ENCODE results near the gene TSKU.
A peak's percentile ranks its signal among the peaks of the same experiment; 100 is the strongest.

The TSKU gene

DNA sequence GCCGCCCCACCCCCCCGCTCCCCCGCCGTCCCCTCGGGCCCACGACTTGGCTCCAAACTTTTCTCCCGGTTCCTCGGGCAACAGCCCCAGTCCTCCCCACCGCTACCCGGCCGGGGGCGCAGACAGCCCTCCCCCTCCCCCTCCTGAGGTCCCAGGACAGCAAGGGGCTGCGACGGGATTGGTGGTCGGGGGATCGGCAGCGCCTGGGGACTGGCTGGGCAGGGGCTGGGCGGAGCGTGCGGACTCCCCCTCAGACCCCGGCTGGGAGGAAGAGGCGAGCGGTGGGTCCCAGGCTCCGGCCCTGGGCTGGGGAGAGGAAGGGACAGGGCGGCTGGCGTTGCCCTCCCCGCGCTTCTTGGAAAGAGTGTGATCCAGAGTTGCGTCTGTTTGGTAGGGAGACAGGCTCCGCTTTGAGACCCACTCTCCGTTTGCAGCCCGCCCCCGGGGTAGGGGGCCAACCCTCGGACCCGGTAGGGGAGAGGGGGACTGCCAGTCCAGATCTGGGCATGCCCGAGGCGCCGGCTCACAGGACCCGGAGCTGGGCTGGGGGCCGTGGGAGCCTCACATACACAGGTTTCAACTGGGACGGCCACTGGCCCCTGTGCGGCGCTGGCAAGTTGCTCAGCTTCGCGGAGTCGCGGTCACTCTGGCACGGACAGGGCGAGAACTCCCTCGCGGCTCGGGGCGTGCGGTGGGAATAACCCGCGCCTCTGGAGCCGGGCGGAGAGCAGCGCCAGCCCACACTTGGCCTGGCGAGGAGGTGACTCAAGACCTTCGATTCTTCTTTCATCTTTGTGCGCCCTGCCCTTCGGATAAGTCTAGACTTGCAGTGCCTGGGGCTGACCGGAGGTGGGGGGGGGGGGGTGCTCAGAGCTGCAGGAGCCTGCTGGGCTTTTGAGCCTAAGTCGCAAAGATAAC is 999 bp downstream of the TSKU start:
- H3K9me3 ChIP-seq (ENCODE audit: control insufficient read depth, low read length) = no peaks in the 10 kb centered on the region
- H2BK5ac ChIP-seq (ENCODE audit: low read depth, low read length, poor library complexity, severe bottlenecking) = peak overlapping the region; percentile 73
- H3K23ac ChIP-seq (ENCODE audit: low read length in 2 of 2) = peak overlapping the region in 1 of 2 experiments; percentile 89
- H4K91ac ChIP-seq (ENCODE audit: low read length) = peak overlapping the region; percentile 52
- peak overlapping the region; percentile 35 to 88 for H3K4ac ChIP-seq (ENCODE audit: low read depth in 1 of 2, low read length in 2 of 2)
- H2BK12ac ChIP-seq (ENCODE audit: low read length in 2 of 2) = peak overlapping the region in 1 of 2 experiments; percentile 64
- H2BK15ac ChIP-seq (ENCODE audit: low read depth, poor library complexity, severe bottlenecking) = peak overlapping the region; percentile 99
- DNase-seq = peak; percentile 90
- peak overlapping the region; percentile 48 for H4K8ac ChIP-seq (ENCODE audit: low read length)
- H3K27ac ChIP-seq (ENCODE audit: low read length, poor library complexity, severe bottlenecking) = peak overlapping the region; percentile 84
- H3K4me3 ChIP-seq (ENCODE audit: insufficient read depth in 1 of 2, low read depth in 1 of 2, low read length in 2 of 2) = peak overlapping the region; percentile 91 to 99
- H3K27me3 ChIP-seq (ENCODE audit: control insufficient read depth in 1 of 2, insufficient read depth in 1 of 2, low read length in 2 of 2) = no peaks in the 10 kb centered on the region
- H3K36me3 ChIP-seq (ENCODE audit: control insufficient read depth in 1 of 2, insufficient read depth in 2 of 2, low read depth in 1 of 2, low read length in 2 of 2) = peaks cover 6 to 18% of the 10 kb centered on the region in 2 experiments
- under 1% methylated on average over 43 of the region's 65 CpGs for WGBS
- peak overlapping the region; percentile 84 to 100 for H3K18ac ChIP-seq (ENCODE audit: low read depth in 1 of 2, low read length in 2 of 2)
- H3K9ac ChIP-seq (ENCODE audit: low read length) = peak overlapping the region; percentile 97
- peaks cover 43% of the 10 kb centered on the region for H3K4me1 ChIP-seq (ENCODE audit: control insufficient read depth, insufficient read depth, low read depth, low read length)
- no peak overlapping the region for H2AK5ac ChIP-seq (ENCODE audit: low read length, severe bottlenecking)
- no peak overlapping the region for H2AFZ ChIP-seq (ENCODE audit: low read depth, low read length)
- H3K79me1 ChIP-seq (replicated peaks; ENCODE audit: low read length, poor library complexity, severe bottlenecking) = peaks cover 17% of the 10 kb centered on the region
- peak overlapping the region; percentile 96 for H2BK120ac ChIP-seq (ENCODE audit: low read depth, low read length)
- H3K4me2 ChIP-seq (ENCODE audit: low read length, poor library complexity, severe bottlenecking) = peak overlapping the region; percentile 78
- H3K14ac ChIP-seq (ENCODE audit: low read length in 2 of 2) = peak overlapping the region in 1 of 2 experiments; percentile 97

DNA sequence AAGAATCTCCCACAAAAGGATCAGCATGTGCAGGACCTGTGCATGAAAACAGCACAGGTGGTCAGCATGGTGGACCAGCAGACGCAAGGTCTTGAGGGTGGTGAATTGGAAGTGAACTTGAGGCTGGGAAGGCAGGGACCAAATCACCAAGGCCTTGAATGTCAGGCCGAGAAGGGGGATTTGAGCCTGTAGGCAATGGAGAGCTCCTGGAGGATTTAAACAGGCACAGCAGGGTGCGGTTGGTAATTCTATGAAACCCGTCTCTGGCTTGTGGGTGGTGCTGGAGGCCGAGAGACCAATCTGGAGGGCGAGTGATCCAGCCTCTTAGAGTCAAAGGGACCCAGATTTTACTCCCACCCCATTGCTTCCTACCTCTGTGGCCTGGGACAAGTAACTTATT is 2.4 kb downstream of the TSKU start:
- H2BK12ac ChIP-seq (ENCODE audit: low read length in 2 of 2) = peak overlapping the region in 1 of 2 experiments; percentile 74
- H3K14ac ChIP-seq (ENCODE audit: low read length in 2 of 2) = peak overlapping the region in 1 of 2 experiments; percentile 22
- peak overlapping the region in 1 of 2 experiments; percentile 35 for H3K23ac ChIP-seq (ENCODE audit: low read length in 2 of 2)
- no peaks in the 10 kb centered on the region for H3K27me3 ChIP-seq (ENCODE audit: control insufficient read depth in 1 of 2, insufficient read depth in 1 of 2, low read length in 2 of 2)
- H3K18ac ChIP-seq (ENCODE audit: low read depth in 1 of 2, low read length in 2 of 2) = no peak overlapping the region
- H2AK5ac ChIP-seq (ENCODE audit: low read length, severe bottlenecking) = no peak overlapping the region
- H3K27ac ChIP-seq (ENCODE audit: low read length, poor library complexity, severe bottlenecking) = peak overlapping the region; percentile 2
- peak overlapping the region; percentile 97 for H3K9ac ChIP-seq (ENCODE audit: low read length)
- H2BK120ac ChIP-seq (ENCODE audit: low read depth, low read length) = no peak overlapping the region
- no peak for DNase-seq
- H3K9me3 ChIP-seq (ENCODE audit: control insufficient read depth, low read length) = no peaks in the 10 kb centered on the region
- no peak overlapping the region for H2BK15ac ChIP-seq (ENCODE audit: low read depth, poor library complexity, severe bottlenecking)
- peak overlapping the region in 1 of 2 experiments; percentile 91 for H3K4me3 ChIP-seq (ENCODE audit: insufficient read depth in 1 of 2, low read depth in 1 of 2, low read length in 2 of 2)
- H4K8ac ChIP-seq (ENCODE audit: low read length) = no peak overlapping the region
- H3K79me1 ChIP-seq (replicated peaks; ENCODE audit: low read length, poor library complexity, severe bottlenecking) = peaks cover 16% of the 10 kb centered on the region
- peaks cover 6 to 22% of the 10 kb centered on the region in 2 experiments for H3K36me3 ChIP-seq (ENCODE audit: control insufficient read depth in 1 of 2, insufficient read depth in 2 of 2, low read depth in 1 of 2, low read length in 2 of 2)
- H2AFZ ChIP-seq (ENCODE audit: low read depth, low read length) = no peak overlapping the region
- peaks cover 44% of the 10 kb centered on the region for H3K4me1 ChIP-seq (ENCODE audit: control insufficient read depth, insufficient read depth, low read depth, low read length)
- WGBS = 73% methylated on average over 5 of the region's 6 CpGs
- no peak overlapping the region for H3K4ac ChIP-seq (ENCODE audit: low read depth in 1 of 2, low read length in 2 of 2)
- peak overlapping the region; percentile 78 for H3K4me2 ChIP-seq (ENCODE audit: low read length, poor library complexity, severe bottlenecking)
- no peak overlapping the region for H4K91ac ChIP-seq (ENCODE audit: low read length)
- H2BK5ac ChIP-seq (ENCODE audit: low read depth, low read length, poor library complexity, severe bottlenecking) = no peak overlapping the region

DNA sequence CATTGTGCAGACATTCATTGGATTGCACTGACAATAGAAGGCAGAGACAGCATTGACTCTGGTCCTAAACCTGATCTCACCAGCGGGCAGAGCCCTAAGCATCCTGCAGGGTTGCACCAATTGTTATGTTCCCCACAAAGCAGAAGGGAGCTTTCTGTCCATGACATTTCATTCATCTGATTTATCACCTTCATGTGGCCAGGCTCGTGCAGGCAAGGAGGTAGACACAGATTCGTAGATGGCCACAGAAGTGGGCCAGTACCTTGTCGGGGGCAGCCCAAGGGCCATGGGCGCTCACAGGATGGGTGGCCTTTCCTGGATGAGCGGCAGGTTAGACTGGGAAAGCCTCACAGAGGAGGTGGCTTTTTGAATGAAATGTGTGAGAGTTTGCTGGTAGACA is 2.9 kb downstream of the TSKU start:
- H2AFZ ChIP-seq (ENCODE audit: low read depth, low read length) = no peak overlapping the region
- no peak overlapping the region for H2BK12ac ChIP-seq (ENCODE audit: low read length in 2 of 2)
- H3K14ac ChIP-seq (ENCODE audit: low read length in 2 of 2) = no peak overlapping the region
- H3K9ac ChIP-seq (ENCODE audit: low read length) = peak overlapping the region; percentile 97
- H2AK5ac ChIP-seq (ENCODE audit: low read length, severe bottlenecking) = no peak overlapping the region
- no peak overlapping the region for H3K18ac ChIP-seq (ENCODE audit: low read depth in 1 of 2, low read length in 2 of 2)
- H3K36me3 ChIP-seq (ENCODE audit: control insufficient read depth in 1 of 2, insufficient read depth in 2 of 2, low read depth in 1 of 2, low read length in 2 of 2) = peaks cover 6 to 22% of the 10 kb centered on the region in 2 experiments
- H3K4me1 ChIP-seq (ENCODE audit: control insufficient read depth, insufficient read depth, low read depth, low read length) = peaks cover 44% of the 10 kb centered on the region
- peak overlapping the region in 1 of 2 experiments; percentile 6 for H3K23ac ChIP-seq (ENCODE audit: low read length in 2 of 2)
- H3K4ac ChIP-seq (ENCODE audit: low read depth in 1 of 2, low read length in 2 of 2) = no peak overlapping the region
- no peak overlapping the region for H3K27ac ChIP-seq (ENCODE audit: low read length, poor library complexity, severe bottlenecking)
- H4K91ac ChIP-seq (ENCODE audit: low read length) = no peak overlapping the region
- no peaks in the 10 kb centered on the region for H3K27me3 ChIP-seq (ENCODE audit: control insufficient read depth in 1 of 2, insufficient read depth in 1 of 2, low read length in 2 of 2)
- no peak overlapping the region for H3K4me2 ChIP-seq (ENCODE audit: low read length, poor library complexity, severe bottlenecking)
- H4K8ac ChIP-seq (ENCODE audit: low read length) = no peak overlapping the region
- H3K9me3 ChIP-seq (ENCODE audit: control insufficient read depth, low read length) = no peaks in the 10 kb centered on the region
- H3K79me1 ChIP-seq (replicated peaks; ENCODE audit: low read length, poor library complexity, severe bottlenecking) = peaks cover 12% of the 10 kb centered on the region
- H2BK15ac ChIP-seq (ENCODE audit: low read depth, poor library complexity, severe bottlenecking) = no peak overlapping the region
- 90% methylated on average over 6 of the region's 6 CpGs for WGBS
- no peak overlapping the region for H2BK5ac ChIP-seq (ENCODE audit: low read depth, low read length, poor library complexity, severe bottlenecking)
- no peak overlapping the region for H2BK120ac ChIP-seq (ENCODE audit: low read depth, low read length)
- no peak overlapping the region for H3K4me3 ChIP-seq (ENCODE audit: insufficient read depth in 1 of 2, low read depth in 1 of 2, low read length in 2 of 2)
- DNase-seq = no peak

GRCh38 chr11:76786441-76787014 is 3.4 kb downstream of the TSKU start:
- Histone ChIP-seq H3K14ac (ENCODE audit: low read length in 2 of 2) (no peak overlapping the region), H3K27me3 (ENCODE audit: control insufficient read depth in 1 of 2, insufficient read depth in 1 of 2, low read length in 2 of 2) (no peaks in the 10 kb centered on the region), H3K27ac (ENCODE audit: low read length, poor library complexity, severe bottlenecking) (no peak overlapping the region), H3K18ac (ENCODE audit: low read depth in 1 of 2, low read length in 2 of 2) (peak overlapping the region in 1 of 2 experiments; percentile 37), H2BK5ac (ENCODE audit: low read depth, low read length, poor library complexity, severe bottlenecking) (no peak overlapping the region), H3K4me2 (ENCODE audit: low read length, poor library complexity, severe bottlenecking) (no peak overlapping the region), H3K9me3 (ENCODE audit: control insufficient read depth, low read length) (no peaks in the 10 kb centered on the region), H3K79me1 (replicated peaks; ENCODE audit: low read length, poor library complexity, severe bottlenecking) (peaks cover 10% of the 10 kb centered on the region), H3K4me3 (ENCODE audit: insufficient read depth in 1 of 2, low read depth in 1 of 2, low read length in 2 of 2) (no peak overlapping the region), H4K8ac (ENCODE audit: low read length) (no peak overlapping the region), H2BK12ac (ENCODE audit: low read length in 2 of 2) (no peak overlapping the region), H2BK120ac (ENCODE audit: low read depth, low read length) (no peak overlapping the region), H3K23ac (ENCODE audit: low read length in 2 of 2) (peak overlapping the region in 1 of 2 experiments; percentile 74), H4K91ac (ENCODE audit: low read length) (no peak overlapping the region), H2AK5ac (ENCODE audit: low read length, severe bottlenecking) (peak overlapping the region; percentile 21), H3K9ac (ENCODE audit: low read length) (peak overlapping the region; percentile 34), H2AFZ (ENCODE audit: low read depth, low read length) (no peak overlapping the region), H3K4me1 (ENCODE audit: control insufficient read depth, insufficient read depth, low read depth, low read length) (peaks cover 43% of the 10 kb centered on the region), H2BK15ac (ENCODE audit: low read depth, poor library complexity, severe bottlenecking) (no peak overlapping the region), H3K4ac (ENCODE audit: low read depth in 1 of 2, low read length in 2 of 2) (no peak overlapping the region), H3K36me3 (ENCODE audit: control insufficient read depth in 1 of 2, insufficient read depth in 2 of 2, low read depth in 1 of 2, low read length in 2 of 2) (peaks cover 6 to 22% of the 10 kb centered on the region in 2 experiments)
- WGBS = 88% methylated on average over 3 of the region's 4 CpGs
- no peak for DNase-seq
